ENCODE results near the gene ADIPOR2.

- TF ChIP-seq CTCF (conservative IDR thresholded peaks at IDR 0.05; ENCODE audit: low read depth, low read length) (no peak), EZH2 (IDR thresholded peaks at IDR 0.05; ENCODE audit: low read length, unreplicated experiment) (no peak), EZH2phosphoT487 (IDR thresholded peaks at IDR 0.05; ENCODE audit: borderline replicate concordance, low read length) (no peak)
Observed at GRCh38 chr12:1799051-1799881, 108.4 kb downstream of the ADIPOR2 start.

Measured in PC-3 (cell line).